AG10803 (cell line): Measurements from ENCODE around the gene MED20.

ENCODE experiments used
- DNase-seq: peaks from one replicate; pipeline ENCODE4 v3.0.0; 2010; ENCODE audit warnings: low read depth
- H3K4me3 ChIP-seq: 2 replicates; pipeline ENCODE4 v1.5.1; 2011; ENCODE audit warnings: mild to moderate bottlenecking, low read length, control low read depth
- CTCF ChIP-seq: conservative IDR thresholded peaks from 2 replicates; pipeline ENCODE4 v1.5.1; 2011; ENCODE audit warnings: mild to moderate bottlenecking, low read length, control low read depth, inconsistent platforms

Gene MED20

GRCh38 chr6:41885930-41886329, 35.0 kb downstream of the MED20 start:
- H3K4me3 ChIP-seq = no peak overlapping the region

GRCh38 chr6:41884957-41885356, 36.0 kb downstream of the MED20 start:
- no peak for TF ChIP-seq CTCF
- DNase-seq = no peak
- no peak overlapping the region for H3K4me3 ChIP-seq

More at GRCh38 chr6:41885930-41886329, 35.0 kb downstream of the MED20 start:
- TF ChIP-seq CTCF = no peak
- no peak for DNase-seq

GRCh38 chr6:41881506-41881905, 39.4 kb downstream of the MED20 start:
- TF ChIP-seq CTCF = no peak
- no peak overlapping the region for H3K4me3 ChIP-seq
- DNase-seq = no peak

GRCh38 chr6:41878961-41879405, 42.0 kb downstream of the MED20 start:
- DNase-seq = peak; percentile 90
- H3K4me3 ChIP-seq = no peak overlapping the region
- no peak for TF ChIP-seq CTCF

- DNase-seq = peak; percentile 74
Observed at GRCh38 chr6:41878246-41878645, 42.7 kb downstream of the MED20 start.

GRCh38 chr6:41877051-41877680, 43.8 kb downstream of the MED20 start:
- no peak for DNase-seq
- TF ChIP-seq CTCF = no peak
- no peak overlapping the region for H3K4me3 ChIP-seq

More at GRCh38 chr6:41878246-41878645, 42.7 kb downstream of the MED20 start:
- no peak overlapping the region for H3K4me3 ChIP-seq
- no peak for TF ChIP-seq CTCF

GRCh38 chr6:41874741-41875140, 46.2 kb downstream of the MED20 start:
- TF ChIP-seq CTCF = no peak
- H3K4me3 ChIP-seq = no peak overlapping the region

More at GRCh38 chr6:41874741-41875140, 46.2 kb downstream of the MED20 start:
- DNase-seq = no peak
